T47D (cell line): ENCODE measurements around the gene ZNF429.
"Not testable (repeated sequence)": the region's sequence is repeated elsewhere in the genome, so short reads cannot be mapped to it uniquely, and the experiment has no call there.

Experiments used
- DNase-seq, 2 experiments: peaks; one replicate each; pipeline versions ENCODE4 v3.0.0 to v3.0.0-alpha.2; 2011 to 2012; ENCODE audit warnings: low read depth in 1 of 2, low spot score in 1 of 2
- JUND ChIP-seq: IDR thresholded peaks from 2 replicates; pipeline ENCODE4 v1.6.1; 2012; ENCODE audit warnings: low read depth
- in situ Hi-C: cut with HindIII; loops from 2 replicates; pipeline ENCODE4 v1.10.0; 2016; ENCODE audit warnings: low sequenced_read_pairs, low pct_unique_long_range_greater_than_20kb

The ZNF429 gene

GRCh38 chr19:21566073-21566472, 60.7 kb downstream of the ZNF429 start:
- no peak for TF ChIP-seq JUND
- DNase-seq = no peak
- in situ Hi-C loops = no loop called here

DNA sequence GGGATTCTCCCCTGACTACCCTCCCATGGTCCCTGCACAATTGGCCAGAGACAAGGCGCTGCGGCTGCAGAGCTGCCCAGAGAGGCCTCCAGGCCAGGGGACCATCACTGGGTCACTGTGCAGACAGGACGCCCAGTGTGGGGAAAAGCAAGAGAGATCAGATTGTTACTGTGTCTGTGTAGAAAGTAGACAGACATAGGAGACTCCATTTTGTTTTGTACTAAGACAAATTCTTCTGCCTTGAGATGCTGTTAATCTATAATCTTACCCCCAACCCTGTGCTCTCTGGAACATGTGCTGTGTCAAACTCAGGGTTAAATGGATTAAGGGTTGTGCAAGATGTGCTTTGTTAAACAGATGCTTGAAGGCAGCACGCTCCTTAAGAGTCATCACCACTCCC, 62.4 kb downstream of the ZNF429 start:
- in situ Hi-C loops, DNase-seq: not testable (repeated sequence)

- TF ChIP-seq JUND = no peak
- in situ Hi-C loops = no loop called here
- DNase-seq = peak in 1 of 2 experiments; percentile 8
These were observed 63.6 kb downstream of the ZNF429 start for GRCh38 chr19:21568816-21569493.

GRCh38 chr19:21569494-21569865, 64.1 kb downstream of the ZNF429 start:
- in situ Hi-C loops = no loop called here
- no peak for TF ChIP-seq JUND
- DNase-seq = no peak

DNA sequence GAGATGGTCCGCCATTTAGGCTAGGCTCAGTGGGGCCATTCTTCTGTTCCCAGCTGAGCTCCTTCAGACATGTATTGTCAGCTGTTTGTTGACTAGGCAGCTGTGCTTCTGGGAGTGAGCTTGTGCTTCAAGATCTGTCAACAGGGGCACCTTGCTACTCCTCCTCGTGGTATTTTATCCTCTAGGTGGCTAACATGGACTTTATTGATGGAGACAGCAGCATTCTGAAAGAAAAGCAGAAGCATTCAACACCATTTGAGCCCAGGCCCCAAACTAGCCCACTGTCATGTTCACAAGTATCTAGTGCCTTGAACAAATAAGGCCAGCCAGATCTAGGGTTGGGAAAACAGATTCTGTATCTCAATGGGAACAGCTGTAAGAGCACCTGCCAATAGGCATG, 65.9 kb downstream of the ZNF429 start:
- no peak for DNase-seq
- TF ChIP-seq JUND = no peak
- in situ Hi-C loops = no loop called here

DNA sequence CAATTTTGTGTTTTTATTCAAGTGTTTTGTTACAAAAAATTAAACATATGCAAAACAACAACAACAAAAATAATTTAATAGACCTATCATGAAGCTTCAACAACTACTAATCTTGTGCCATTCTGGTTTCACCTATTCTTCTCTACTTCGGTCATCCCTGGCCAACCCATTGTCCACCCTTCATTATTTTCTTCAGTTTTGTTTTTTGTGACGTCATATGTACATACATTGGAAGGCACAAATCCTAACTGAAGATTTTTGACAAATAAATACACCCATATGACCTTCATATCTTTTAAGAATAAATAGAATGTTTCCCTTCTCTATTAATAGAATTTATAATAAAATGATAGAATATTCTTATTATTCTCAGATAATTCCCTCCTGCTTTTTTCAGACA, 69.2 kb downstream of the ZNF429 start:
- in situ Hi-C loops = no loop called here
- no peak for TF ChIP-seq JUND
- DNase-seq = no peak

- in situ Hi-C loops = no loop called here
- TF ChIP-seq JUND = no peak
These were observed 71.1 kb downstream of the ZNF429 start for GRCh38 chr19:21576481-21576880.

DNA sequence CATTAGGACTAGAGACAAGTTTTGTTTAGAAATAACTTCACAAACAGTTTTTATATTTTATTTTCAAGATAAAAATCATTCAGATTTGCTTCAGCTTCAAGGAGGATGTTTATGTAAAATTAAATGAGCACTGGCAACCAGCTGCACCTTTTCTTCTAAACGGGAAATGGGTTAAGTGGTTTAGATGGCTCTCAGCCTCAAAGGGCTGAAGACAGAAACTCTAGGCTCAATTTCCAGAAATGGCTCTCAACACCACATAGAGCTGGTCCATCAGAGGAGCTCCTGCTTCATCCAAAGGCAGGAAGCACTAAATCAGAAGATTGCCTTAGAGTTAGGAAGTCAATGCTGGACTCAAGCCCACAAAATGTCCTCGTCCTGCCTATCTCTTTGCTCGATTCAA, 74.7 kb downstream of the ZNF429 start:
- no peak for TF ChIP-seq JUND
- DNase-seq = no peak
- in situ Hi-C loops = no loop called here

More at GRCh38 chr19:21576481-21576880, 71.1 kb downstream of the ZNF429 start:
- DNase-seq = no peak

DNA sequence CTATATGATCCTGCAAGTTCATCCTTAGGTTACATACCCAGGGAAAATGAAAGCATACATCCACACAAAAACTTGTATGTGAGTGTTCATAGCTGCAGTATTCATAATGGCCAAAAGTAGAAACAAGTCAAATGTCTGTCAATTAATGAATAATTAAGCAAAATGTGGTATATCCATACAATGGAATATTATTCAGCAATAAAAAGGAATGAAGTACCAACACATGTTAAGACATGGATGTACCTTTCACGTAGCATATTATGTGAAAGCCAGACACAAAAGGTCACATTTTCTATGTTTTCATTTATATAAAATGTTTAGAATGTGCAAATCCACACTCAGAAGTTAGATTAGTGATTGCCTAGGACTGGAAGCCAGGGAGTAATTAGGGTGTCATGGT, 75.4 kb downstream of the ZNF429 start:
- no peak for DNase-seq
- in situ Hi-C loops = no loop called here
- TF ChIP-seq JUND = no peak

DNA sequence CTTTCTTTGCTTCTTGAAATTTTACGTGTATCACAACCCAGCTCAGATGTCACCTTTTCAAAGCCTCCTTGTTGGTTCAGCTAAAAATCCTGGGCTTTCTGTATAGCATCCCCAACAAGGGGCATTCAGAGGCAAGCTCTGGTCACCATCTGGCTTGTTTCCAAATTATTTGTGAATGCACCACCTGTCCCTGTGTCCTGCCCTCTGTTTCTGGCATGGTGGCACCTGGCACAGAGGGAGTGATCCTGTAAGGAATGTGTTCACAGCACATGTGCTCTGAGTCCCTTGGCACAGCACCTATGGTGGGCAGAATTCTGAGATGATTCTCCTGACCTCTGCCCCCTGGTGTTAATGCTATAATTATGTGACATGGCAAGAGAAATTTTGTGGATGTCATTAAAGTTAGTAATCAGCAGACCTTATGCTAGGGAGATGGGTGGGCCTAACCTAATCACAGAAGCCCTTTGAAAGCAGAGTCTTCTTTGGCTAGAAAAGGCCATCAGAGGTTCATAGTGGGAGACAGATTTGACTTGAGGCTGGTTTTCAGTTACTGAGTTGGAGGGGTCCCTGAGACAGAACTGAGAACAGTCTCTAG, 76.3 kb downstream of the ZNF429 start:
- in situ Hi-C loops = no loop called here
- no peak for DNase-seq
- TF ChIP-seq JUND = no peak

- in situ Hi-C loops = no loop called here
- no peak for DNase-seq
- no peak for TF ChIP-seq JUND
These were observed 79.1 kb downstream of the ZNF429 start for GRCh38 chr19:21584537-21584936.

DNA sequence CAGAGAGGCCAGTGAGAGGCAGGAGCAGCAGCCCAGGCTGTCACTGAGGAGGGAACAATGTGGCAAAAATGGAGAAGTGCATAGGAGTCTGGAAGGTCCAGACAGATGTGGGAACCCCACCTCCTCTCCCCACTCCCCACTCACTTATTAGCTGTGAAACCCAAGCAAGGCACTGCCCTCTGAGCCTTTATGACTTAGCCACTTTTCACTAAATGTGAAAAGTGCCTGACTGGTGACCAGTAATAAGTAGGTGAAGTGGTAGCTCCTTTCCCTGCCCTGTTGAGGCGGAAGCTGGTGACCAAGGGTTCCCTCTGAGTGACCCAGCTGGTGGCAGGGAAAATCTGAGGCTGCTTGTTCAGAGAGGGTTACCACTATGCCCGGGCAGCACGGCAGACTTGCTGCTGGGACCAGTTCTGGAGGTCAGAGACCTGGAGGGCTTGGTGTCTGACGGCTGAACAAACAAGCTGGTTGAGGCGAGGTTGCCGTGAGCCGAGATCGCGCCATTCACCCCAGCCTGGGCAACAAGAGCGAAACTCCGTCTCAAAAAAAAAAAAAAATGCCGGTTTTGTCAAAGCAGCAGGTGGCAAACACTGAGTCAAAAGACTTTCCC, 80.0 kb downstream of the ZNF429 start:
- DNase-seq = no peak
- no peak for TF ChIP-seq JUND
- in situ Hi-C loops = no loop called here

- no peak for TF ChIP-seq JUND
- DNase-seq = peak; percentile 27 to 33
- in situ Hi-C loops = no loop called here
These were observed 81.1 kb downstream of the ZNF429 start for GRCh38 chr19:21586311-21587116.
